VCaP (cell line): Measurements from ENCODE around the gene CTDSP1.

Experiments
- H3K27ac ChIP-seq: fragments of 450-650 bp; 2 replicates; pipeline ENCODE4 v1.5.1; 2017
- CTCF ChIP-seq: fragments of 450-650 bp; conservative IDR thresholded peaks from 2 replicates; pipeline ENCODE4 v1.5.1; 2017; ENCODE audit warnings: mild to moderate bottlenecking, moderate library complexity

CTDSP1 gene

GRCh38 chr2:218431878-218432277 is 32.2 kb downstream of the CTDSP1 start:
- no peak for TF ChIP-seq CTCF

GRCh38 chr2:218432676-218433365 is 33.2 kb downstream of the CTDSP1 start:
- TF ChIP-seq CTCF: no peak
- no peak overlapping the region for H3K27ac ChIP-seq

More at GRCh38 chr2:218431878-218432277, 32.2 kb downstream of the CTDSP1 start:
- H3K27ac ChIP-seq: no peak overlapping the region

GRCh38 chr2:218434456-218434855 is 34.8 kb downstream of the CTDSP1 start:
- TF ChIP-seq CTCF: no peak
- no peak overlapping the region for H3K27ac ChIP-seq

- H3K27ac ChIP-seq: no peak overlapping the region
- no peak for TF ChIP-seq CTCF
These were observed 35.6 kb downstream of the CTDSP1 start for GRCh38 chr2:218435003-218435982.

GRCh38 chr2:218436992-218437391 is 37.3 kb downstream of the CTDSP1 start:
- H3K27ac ChIP-seq: no peak overlapping the region
- TF ChIP-seq CTCF: no peak

GRCh38 chr2:218437969-218438368 is 38.3 kb downstream of the CTDSP1 start:
- TF ChIP-seq CTCF: no peak
- peak overlapping the region; percentile 57 for H3K27ac ChIP-seq

- TF ChIP-seq CTCF: no peak
These were observed 38.9 kb downstream of the CTDSP1 start for GRCh38 chr2:218438596-218438995.

More at GRCh38 chr2:218438596-218438995, 38.9 kb downstream of the CTDSP1 start:
- H3K27ac ChIP-seq: peak overlapping the region; percentile 57
